Psoas muscle (tissue), 8 donors: ENCODE results near the gene RNF32. TPM values are rescaled to one million over a fixed set of nuclear protein-coding genes. Genes with fewer than 3 reads are reported as not detected.
A peak's percentile ranks its signal among the peaks of the same experiment; 100 is the strongest.

Experiments used
- ATAC-seq, 4 donors: fragments of 200-7000 bp; cut with Tn5 transposase; one replicate each; pipeline ENCODE4 v1.9.1; 2020; ENCODE audit warnings: moderate library complexity in 3 of 4, mild to moderate bottlenecking in 2 of 4
- DNase-seq, 2 donors: peaks; one replicate each; pipeline ENCODE4 v3.0.0-alpha.2; 2020
- H3K27ac ChIP-seq: fragments of 200-600 bp; one replicate; pipeline ENCODE4 v1.8.0; 2022
- H3K27me3 ChIP-seq, 3 donors: fragments of 200-600 bp in 1 of 3; one replicate each; pipeline versions ENCODE4 v1.6.1 to v1.8.0; 2013 to 2022; ENCODE audit warnings: low read length in 2 of 3, mild to moderate bottlenecking in 2 of 3, moderate library complexity in 1 of 3; ENCODE audit not compliant: insufficient read depth in 3 of 3
- H3K36me3 ChIP-seq, 2 donors: fragments of 200-600 bp in 1 of 2; one replicate each; pipeline versions ENCODE4 v1.6.1 to v1.8.0; 2013 to 2022; ENCODE audit warnings: low read depth in 1 of 2, mild to moderate bottlenecking in 1 of 2, moderate library complexity in 1 of 2; ENCODE audit not compliant: insufficient read depth in 1 of 2
- H3K4me1 ChIP-seq: fragments of 200-600 bp; one replicate; pipeline ENCODE4 v1.8.0; 2022
- H3K4me3 ChIP-seq: fragments of 200-600 bp; one replicate; pipeline ENCODE4 v1.8.0; 2022; ENCODE audit warnings: mild to moderate bottlenecking
- H3K9me3 ChIP-seq: fragments of 200-600 bp; one replicate; pipeline ENCODE4 v1.8.0; 2022
- WGBS, 3 donors: extraction: QIAGEN DNeasy Blood & Tissue Kit; methylation state at CpG; one replicate each; pipeline versions ENCODE4 v1.1.6 to v1.1.7; 2013; 5-methylcytosine and 5-hydroxymethylcytosine counted together
- intact Hi-C, 2 donors: fragments of 100-400 bp; cut with DNase I; formaldehyde crosslinking; loops; one replicate each; pipeline versions ENCODE4 v1.11.0 to v1.14.2; 2022
- polyA plus RNA-seq, 3 donors: library from polyadenylated mRNA; stranded (reverse); fragments of 200-250 nt; gene quantifications; one replicate each; pipeline ENCODE4 v1.2.3, GENCODE V29; 2013
- total RNA-seq, 4 donors: library from RNA; stranded (reverse); fragmentation: NEBNext Ultra II Directional in 2 of 4; extraction: Animal tissue kit (Norgen Biotek cat#: 25700) in 2 of 4; gene quantifications; one replicate each; pipeline versions ENCODE4 v1.2.1 to v1.2.4, GENCODE V29; 2021 to 2023
- TF ChIP-seq, protein P1 (sequence below): fragments of 200-600 bp; IDR thresholded peaks from one replicate; pipeline ENCODE4 v1.8.0; 2022; ENCODE audit warnings: antibody characterized with exemption
- donor health status: healthy with polysubstance abuse.
- donor health status: DM: no; HTN: no; CAD: no; lungs with moderate emphysema.
- donor health status: Bipolar disorder and iron deficiency.
- donor health status: healthy.
- donor health status: DM: yes; HTN: yes; CAD: no.
- donor health status: DM: no; HTN: no; CAD: no.
- donor health status: DM: no; HTN: no; CAD: no.
- donor health status: DM: yes; HTN: yes; CAD: no.

Gene RNF32
- total and polyA plus RNA-seq, 7 donors = 0.18 to 0.60 (median 0.48) TPM; not detected in 4

DNA sequence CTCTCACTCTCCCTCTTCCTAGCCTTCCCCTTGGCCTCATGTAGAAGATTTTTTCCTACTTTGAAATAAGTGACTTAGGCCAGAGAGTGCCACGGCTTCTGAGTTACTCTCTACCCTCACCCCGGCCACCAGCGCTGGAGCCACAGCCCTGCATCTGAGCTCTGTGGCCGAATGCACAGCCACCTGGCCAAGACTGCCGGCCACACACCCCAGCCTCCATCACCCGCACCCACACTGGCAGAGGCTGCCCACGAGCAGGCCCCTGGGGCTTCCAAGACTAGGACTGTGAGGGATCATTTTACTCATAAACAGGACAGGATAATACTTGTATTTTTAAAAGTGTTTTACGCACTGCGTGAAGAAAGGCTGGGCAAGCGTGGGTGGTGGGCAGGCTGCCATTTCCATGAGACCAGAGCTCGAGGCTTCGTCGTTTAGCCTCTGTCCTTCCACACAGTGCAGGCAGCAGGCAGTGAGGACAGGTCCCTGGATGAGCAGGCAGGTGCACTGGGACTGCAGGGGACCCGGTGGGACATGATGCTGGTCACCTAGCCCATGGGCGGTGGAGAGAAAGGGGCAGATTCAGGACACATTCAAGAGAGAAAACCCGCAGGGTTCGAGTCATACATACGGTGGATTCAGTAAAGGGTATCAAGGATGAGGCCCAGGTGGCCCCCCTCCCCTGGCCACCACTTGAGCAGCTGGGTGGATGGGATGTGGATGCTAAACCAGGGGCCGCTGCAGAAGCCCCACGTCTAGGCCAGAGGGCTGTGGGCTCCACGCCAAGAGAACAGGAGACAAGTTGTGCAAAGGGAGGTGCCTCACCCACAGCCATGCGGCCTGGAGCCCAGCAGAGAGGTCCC, 35.5 kb upstream of the RNF32 start:
- Histone ChIP-seq H3K27me3 (peaks cover 0 to 30% (median 9%) of the 10 kb centered on the region in 3 donors), H3K9me3 (no peaks in the 10 kb centered on the region), H3K4me1 (no peaks in the 10 kb centered on the region), H3K4me3 (no peak overlapping the region), H3K36me3 (no peaks in the 10 kb centered on the region), H3K27ac (no peak overlapping the region)
- 78 to 81% (median 81%) methylated on average over 22 of the region's 22 CpGs for WGBS, 3 donors
- DNase-seq (no peak), ATAC-seq (no peak)
- intact Hi-C loops = no loop called here
- TF ChIP-seq, protein P1, sequence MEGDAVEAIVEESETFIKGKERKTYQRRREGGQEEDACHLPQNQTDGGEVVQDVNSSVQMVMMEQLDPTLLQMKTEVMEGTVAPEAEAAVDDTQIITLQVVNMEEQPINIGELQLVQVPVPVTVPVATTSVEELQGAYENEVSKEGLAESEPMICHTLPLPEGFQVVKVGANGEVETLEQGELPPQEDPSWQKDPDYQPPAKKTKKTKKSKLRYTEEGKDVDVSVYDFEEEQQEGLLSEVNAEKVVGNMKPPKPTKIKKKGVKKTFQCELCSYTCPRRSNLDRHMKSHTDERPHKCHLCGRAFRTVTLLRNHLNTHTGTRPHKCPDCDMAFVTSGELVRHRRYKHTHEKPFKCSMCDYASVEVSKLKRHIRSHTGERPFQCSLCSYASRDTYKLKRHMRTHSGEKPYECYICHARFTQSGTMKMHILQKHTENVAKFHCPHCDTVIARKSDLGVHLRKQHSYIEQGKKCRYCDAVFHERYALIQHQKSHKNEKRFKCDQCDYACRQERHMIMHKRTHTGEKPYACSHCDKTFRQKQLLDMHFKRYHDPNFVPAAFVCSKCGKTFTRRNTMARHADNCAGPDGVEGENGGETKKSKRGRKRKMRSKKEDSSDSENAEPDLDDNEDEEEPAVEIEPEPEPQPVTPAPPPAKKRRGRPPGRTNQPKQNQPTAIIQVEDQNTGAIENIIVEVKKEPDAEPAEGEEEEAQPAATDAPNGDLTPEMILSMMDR = no peak

DNA sequence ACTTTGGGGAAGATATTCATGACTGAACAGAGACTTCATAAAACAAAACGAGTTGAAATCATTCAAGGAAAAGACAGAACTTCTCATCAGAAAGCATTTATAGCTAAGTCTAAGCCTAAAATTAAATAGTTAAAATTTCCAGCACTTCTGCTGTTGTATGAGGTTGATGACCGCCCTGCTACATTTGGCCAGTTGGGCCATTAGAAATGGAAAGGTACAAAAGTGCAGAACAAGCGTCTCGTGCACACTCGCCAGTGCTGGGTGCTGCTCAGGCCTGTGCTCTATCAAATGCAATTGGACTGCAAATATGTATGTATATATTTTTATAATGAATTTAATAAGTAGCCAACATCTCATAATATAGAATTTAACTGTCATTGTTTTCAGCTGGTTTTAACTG, 34.4 kb upstream of the RNF32 start:
- TF ChIP-seq, protein P1 = no peak
- intact Hi-C loops = no loop called here
- no peaks in the 10 kb centered on the region for H3K9me3 ChIP-seq
- ATAC-seq (no peak), DNase-seq (no peak)
- no peaks in the 10 kb centered on the region for H3K4me1 ChIP-seq
- H3K27me3 ChIP-seq = peaks cover 0 to 30% (median 9%) of the 10 kb centered on the region in 3 donors
- 72 to 82% (median 81%) methylated on average over 5 of the region's 5 CpGs for WGBS, 3 donors
- no peaks in the 10 kb centered on the region for H3K36me3 ChIP-seq
- H3K4me3 ChIP-seq = no peak overlapping the region
- H3K27ac ChIP-seq = no peak overlapping the region

DNA sequence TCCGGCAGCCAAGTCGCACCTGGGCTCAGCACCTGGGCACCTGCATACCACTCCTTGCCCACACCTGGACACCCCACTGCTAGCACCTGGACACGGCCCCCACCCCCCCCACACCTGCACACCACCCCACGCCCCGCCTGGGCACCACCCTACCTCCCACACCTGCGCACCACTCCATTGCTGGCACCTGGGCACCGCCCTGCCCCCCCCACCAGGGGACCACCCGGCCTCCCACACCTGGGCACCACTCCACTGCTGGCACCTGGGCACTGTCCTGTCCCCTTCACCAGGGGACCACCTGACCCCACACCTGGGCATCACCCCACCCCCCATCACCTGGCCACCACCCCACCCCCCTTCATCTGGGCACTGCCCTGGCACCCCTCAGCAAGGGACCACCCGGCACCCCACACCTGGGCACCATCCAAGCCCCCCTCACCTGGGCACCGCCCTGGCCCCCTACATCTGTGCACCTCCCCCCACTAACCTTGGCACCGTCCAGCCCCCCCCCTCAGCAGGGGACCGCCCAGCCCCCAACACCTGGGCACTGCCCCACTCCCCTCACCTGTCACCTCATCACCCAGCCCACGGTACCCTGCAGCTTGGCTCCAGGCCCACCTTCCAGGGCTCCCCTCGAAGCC, 33.8 kb upstream of the RNF32 start:
- Histone ChIP-seq H3K36me3 (no peaks in the 10 kb centered on the region), H3K4me1 (no peaks in the 10 kb centered on the region), H3K4me3 (no peak overlapping the region), H3K9me3 (no peaks in the 10 kb centered on the region), H3K27ac (no peak overlapping the region), H3K27me3 (peaks cover 0 to 30% (median 10%) of the 10 kb centered on the region in 3 donors)
- intact Hi-C loops = no loop called here
- ATAC-seq = no peak
- DNase-seq = no peak
- 80 to 83% (median 82%) methylated on average over 11 to 14 of the region's 14 CpGs for WGBS, 3 donors
- TF ChIP-seq, protein P1 = no peak

DNA sequence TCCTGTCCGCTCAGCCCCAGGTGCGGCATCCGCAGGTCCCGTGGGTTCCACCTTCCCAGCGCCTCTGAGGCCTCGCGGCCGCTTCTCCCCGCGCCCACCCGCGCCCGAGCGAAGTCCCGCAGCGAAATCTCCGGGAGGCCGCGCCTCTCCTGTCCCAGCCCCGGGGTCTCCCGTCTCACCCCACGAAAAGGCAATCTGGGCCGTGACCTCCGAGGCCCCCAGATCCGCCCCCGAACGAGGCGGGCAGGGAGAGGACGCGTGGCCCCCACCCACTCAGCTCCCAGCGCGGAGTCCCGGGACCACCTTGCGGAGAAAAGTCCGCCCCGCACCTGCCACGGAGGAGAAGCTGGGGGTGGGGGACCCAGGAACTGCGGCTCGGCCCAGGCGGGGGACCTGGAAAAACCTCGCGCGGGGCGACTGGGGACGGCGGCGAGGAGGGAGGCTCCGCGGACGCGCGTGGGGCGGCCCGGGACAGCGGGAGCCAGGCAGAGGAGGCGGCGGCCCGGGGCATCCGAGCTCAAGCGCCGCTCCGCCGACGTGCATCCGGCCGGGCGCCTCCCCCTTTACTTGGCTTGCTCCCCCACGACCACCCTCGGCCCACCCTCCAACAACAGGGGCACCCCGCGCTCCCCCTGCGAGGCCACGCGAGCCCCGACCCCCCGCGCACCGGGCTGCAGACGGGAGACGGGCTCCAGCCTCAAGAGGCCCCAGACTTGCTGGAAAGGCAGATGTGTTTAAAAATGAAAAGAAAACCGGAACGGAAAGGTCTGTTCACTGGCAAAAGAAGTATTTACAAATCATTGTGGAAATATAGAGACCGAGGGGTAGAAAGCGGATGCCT, 33.0 kb upstream of the RNF32 start:
- TF ChIP-seq, protein P1 = no peak
- ATAC-seq = no peak
- WGBS, 3 donors = 18 to 50% (median 28%) methylated on average over 58 to 84 of the region's 84 CpGs
- Histone ChIP-seq H3K4me1 (no peaks in the 10 kb centered on the region), H3K4me3 (peak overlapping the region; percentile 53), H3K36me3 (no peaks in the 10 kb centered on the region), H3K27me3 (peaks cover 0 to 30% (median 10%) of the 10 kb centered on the region in 3 donors), H3K9me3 (no peaks in the 10 kb centered on the region), H3K27ac (no peak overlapping the region)
- intact Hi-C loops = no loop called here
- no peak for DNase-seq
